ENCODE data around the gene PHYH. TPM values are rescaled to one million over a fixed set of nuclear protein-coding genes. Genes with fewer than 3 reads are reported as not detected.

PHYH gene
- total RNA-seq, 1 donor from 2014 or later, result 22.1 TPM

GRCh38 chr10:13329565-13329964 is 29.7 kb upstream of the PHYH start:
- H3K4me3 Mint-ChIP-seq (ENCODE audit: unreplicated experiment), result no peak overlapping the region
- H3K27ac Mint-ChIP-seq (ENCODE audit: unreplicated experiment), result no peak overlapping the region
- TF ChIP-seq, protein P1, sequence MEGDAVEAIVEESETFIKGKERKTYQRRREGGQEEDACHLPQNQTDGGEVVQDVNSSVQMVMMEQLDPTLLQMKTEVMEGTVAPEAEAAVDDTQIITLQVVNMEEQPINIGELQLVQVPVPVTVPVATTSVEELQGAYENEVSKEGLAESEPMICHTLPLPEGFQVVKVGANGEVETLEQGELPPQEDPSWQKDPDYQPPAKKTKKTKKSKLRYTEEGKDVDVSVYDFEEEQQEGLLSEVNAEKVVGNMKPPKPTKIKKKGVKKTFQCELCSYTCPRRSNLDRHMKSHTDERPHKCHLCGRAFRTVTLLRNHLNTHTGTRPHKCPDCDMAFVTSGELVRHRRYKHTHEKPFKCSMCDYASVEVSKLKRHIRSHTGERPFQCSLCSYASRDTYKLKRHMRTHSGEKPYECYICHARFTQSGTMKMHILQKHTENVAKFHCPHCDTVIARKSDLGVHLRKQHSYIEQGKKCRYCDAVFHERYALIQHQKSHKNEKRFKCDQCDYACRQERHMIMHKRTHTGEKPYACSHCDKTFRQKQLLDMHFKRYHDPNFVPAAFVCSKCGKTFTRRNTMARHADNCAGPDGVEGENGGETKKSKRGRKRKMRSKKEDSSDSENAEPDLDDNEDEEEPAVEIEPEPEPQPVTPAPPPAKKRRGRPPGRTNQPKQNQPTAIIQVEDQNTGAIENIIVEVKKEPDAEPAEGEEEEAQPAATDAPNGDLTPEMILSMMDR (IDR thresholded peaks at IDR 0.05), result no peak
- H3K27me3 Mint-ChIP-seq (ENCODE audit: unreplicated experiment), result no peaks in the 10 kb centered on the region
- peaks cover 42% of the 10 kb centered on the region for H3K36me3 Mint-ChIP-seq (ENCODE audit: unreplicated experiment)
- H3K9me3 Mint-ChIP-seq (ENCODE audit: unreplicated experiment), result no peaks in the 10 kb centered on the region
- DNase-seq (ENCODE audit: extremely low spot score, unreplicated experiment), result no peak
- H3K4me1 Mint-ChIP-seq (ENCODE audit: unreplicated experiment), result peaks cover 17% of the 10 kb centered on the region

DNA sequence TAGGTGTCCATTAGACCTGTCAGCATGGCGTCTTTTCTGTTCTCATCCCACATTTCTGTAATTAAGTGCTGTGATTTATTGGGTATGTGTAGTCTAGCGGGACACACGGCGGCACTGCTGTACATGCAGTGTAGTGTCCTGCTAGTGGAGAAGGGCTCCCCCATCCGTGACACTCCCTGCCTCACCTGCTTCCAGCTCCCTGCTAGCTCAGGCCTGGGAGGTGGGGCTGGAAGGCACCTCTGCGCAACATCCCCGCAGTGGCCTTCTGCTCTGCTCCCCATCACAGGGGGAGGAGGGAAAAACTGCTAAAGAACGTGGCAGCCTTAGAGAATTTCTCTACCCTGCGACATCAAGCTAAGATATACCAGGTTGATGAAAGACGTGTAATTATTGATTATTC is 28.7 kb upstream of the PHYH start:
- no peak for DNase-seq (ENCODE audit: extremely low spot score, unreplicated experiment)
- Mint-ChIP-seq H3K4me3 (ENCODE audit: unreplicated experiment) (no peak overlapping the region), H3K4me1 (ENCODE audit: unreplicated experiment) (peaks cover 17% of the 10 kb centered on the region), H3K27ac (ENCODE audit: unreplicated experiment) (peak overlapping the region; percentile 69), H3K36me3 (ENCODE audit: unreplicated experiment) (peaks cover 44% of the 10 kb centered on the region), H3K9me3 (ENCODE audit: unreplicated experiment) (no peaks in the 10 kb centered on the region), H3K27me3 (ENCODE audit: unreplicated experiment) (no peaks in the 10 kb centered on the region)
- TF ChIP-seq, protein P1 (IDR thresholded peaks at IDR 0.05), result no peak

DNA sequence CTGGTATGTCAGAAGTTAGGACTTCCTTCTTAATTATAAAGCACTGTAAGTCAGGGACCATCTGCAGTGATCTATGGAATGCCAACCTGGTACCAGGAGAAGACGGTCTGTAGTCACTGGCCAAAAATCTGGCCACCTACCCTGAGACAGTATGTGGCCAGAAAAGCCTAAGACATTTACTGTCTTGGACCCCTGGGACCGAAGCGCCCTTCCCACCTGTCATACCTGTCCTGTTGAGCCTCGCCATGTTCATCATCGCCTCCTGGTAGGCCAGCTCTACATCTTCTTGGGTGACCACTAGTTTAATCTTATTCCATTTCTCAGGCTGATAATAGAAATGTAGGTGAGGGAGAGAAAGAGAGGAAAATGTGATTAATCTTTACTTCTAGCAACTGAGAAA is 28.3 kb upstream of the PHYH start:
- Mint-ChIP-seq H3K36me3 (ENCODE audit: unreplicated experiment) (peaks cover 42% of the 10 kb centered on the region), H3K9me3 (ENCODE audit: unreplicated experiment) (no peaks in the 10 kb centered on the region), H3K4me1 (ENCODE audit: unreplicated experiment) (peaks cover 17% of the 10 kb centered on the region), H3K4me3 (ENCODE audit: unreplicated experiment) (no peak overlapping the region), H3K27ac (ENCODE audit: unreplicated experiment) (peak overlapping the region; percentile 69), H3K27me3 (ENCODE audit: unreplicated experiment) (no peaks in the 10 kb centered on the region)
- TF ChIP-seq, protein P1 (IDR thresholded peaks at IDR 0.05), result no peak
- no peak for DNase-seq (ENCODE audit: extremely low spot score, unreplicated experiment)

- TF ChIP-seq, protein P1 (IDR thresholded peaks at IDR 0.05), result no peak
- Mint-ChIP-seq H3K27ac (ENCODE audit: unreplicated experiment) (peak overlapping the region; percentile 69), H3K4me1 (ENCODE audit: unreplicated experiment) (peaks cover 17% of the 10 kb centered on the region), H3K9me3 (ENCODE audit: unreplicated experiment) (no peaks in the 10 kb centered on the region), H3K27me3 (ENCODE audit: unreplicated experiment) (no peaks in the 10 kb centered on the region), H3K36me3 (ENCODE audit: unreplicated experiment) (peaks cover 45% of the 10 kb centered on the region), H3K4me3 (ENCODE audit: unreplicated experiment) (no peak overlapping the region)
- DNase-seq (ENCODE audit: extremely low spot score, unreplicated experiment), result no peak
These were observed 27.7 kb upstream of the PHYH start for GRCh38 chr10:13327534-13327933.

- TF ChIP-seq, protein P1 (IDR thresholded peaks at IDR 0.05), result no peak
- H3K4me3 Mint-ChIP-seq (ENCODE audit: unreplicated experiment), result no peak overlapping the region
- H3K9me3 Mint-ChIP-seq (ENCODE audit: unreplicated experiment), result no peaks in the 10 kb centered on the region
These were observed 22.8 kb upstream of the PHYH start for GRCh38 chr10:13322615-13323148.

More at GRCh38 chr10:13322615-13323148, 22.8 kb upstream of the PHYH start:
- DNase-seq (ENCODE audit: extremely low spot score, unreplicated experiment), result no peak
- Mint-ChIP-seq H3K27ac (ENCODE audit: unreplicated experiment) (no peak overlapping the region), H3K27me3 (ENCODE audit: unreplicated experiment) (no peaks in the 10 kb centered on the region), H3K36me3 (ENCODE audit: unreplicated experiment) (peaks cover 48% of the 10 kb centered on the region), H3K4me1 (ENCODE audit: unreplicated experiment) (peaks cover 6% of the 10 kb centered on the region)

All from osteocyte (in vitro differentiated cells).